Activated gamma-delta T cell treated with Interleukin-2 at 50 U/mL for 16 hours (primary cell): ENCODE data around the gene ZSWIM3.
"Not testable (repeated sequence)": the region's sequence is repeated elsewhere in the genome, so short reads cannot be mapped to it uniquely, and the experiment has no call there.

Source experiments
- DNase-seq: peaks from one replicate; pipeline ENCODE4 v3.0.0-alpha.2; 2020

The ZSWIM3 gene

GRCh38 chr20:45861221-45862075, 4.0 kb downstream of the ZSWIM3 start:
- DNase-seq = no peak

DNA sequence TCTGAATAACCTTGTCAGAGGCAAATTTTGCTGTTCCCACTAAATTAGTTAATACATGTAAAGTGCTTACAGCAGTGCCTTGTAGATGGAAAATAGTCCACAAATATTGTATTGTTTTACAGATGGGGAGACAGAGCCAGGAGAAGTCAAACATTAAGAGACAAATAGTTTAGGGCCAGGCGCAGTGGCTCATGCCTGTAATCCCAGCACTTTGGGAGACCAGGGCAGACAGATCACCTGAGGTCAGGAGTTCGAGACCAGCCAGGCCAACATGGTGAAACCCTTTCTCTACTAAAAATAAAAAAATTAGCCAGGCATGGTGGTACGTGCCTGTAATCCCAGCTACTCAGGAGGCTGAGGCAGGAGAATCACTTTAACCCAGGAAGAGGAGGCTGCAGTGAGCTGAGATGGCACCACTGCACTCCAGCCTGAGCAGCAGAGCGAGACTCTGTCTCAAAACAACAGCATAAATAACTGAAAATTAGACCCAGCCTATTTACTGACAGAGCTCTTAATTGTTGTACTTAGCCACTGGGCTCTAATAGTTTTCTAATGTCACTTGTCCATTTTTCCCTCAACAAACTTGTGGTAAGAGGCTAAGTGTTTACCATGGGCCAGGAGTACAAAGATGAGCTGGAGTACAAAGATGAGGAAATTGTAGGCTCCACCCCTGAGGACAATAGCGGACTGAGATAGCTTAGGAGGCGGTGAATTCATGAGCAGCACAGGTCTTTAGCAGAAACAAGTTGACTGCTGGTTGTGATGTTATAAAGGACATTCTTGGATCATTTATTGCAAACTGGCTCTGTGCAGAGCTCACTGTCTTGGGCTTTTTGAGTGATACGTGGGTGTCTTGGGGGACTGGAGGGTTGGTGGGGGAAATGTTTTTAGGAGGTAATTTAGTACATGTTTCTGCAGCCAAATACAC, 6.4 kb downstream of the ZSWIM3 start:
- no peak for DNase-seq

GRCh38 chr20:45866454-45866853, 9.0 kb downstream of the ZSWIM3 start:
- no peak for DNase-seq

DNA sequence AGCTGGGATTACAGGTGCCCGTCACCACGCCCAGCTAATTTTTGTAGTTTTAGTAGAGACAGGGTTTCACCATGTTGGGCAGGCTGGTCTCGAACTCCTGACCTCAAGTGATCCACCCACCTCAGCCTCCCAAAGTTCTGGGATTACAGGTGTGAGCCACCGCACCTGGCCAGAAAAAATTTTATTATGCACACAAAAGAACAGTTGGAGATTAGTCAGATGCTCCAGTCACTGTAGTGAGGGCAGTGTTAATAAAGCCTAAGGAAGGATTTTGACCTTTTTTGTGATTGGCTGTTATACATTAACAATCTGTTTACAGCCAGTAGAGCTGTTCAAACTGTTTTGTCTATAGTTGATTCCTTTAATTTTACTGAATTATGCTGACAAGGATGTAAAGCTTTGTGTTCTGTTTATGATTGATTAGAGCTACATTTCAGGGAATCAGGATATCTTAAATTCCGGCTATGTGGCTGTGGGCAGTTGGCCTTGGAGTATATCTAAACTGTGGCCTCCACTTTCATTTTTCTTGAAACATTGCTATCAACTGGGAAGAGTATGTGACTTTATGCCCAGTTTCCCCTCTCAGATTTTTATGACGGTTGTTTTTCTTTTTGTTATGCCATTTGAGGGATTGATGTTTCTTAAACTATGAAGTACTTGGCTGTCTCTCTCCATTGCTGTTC, 9.9 kb downstream of the ZSWIM3 start:
- no peak for DNase-seq

GRCh38 chr20:45867819-45868176, 10.4 kb downstream of the ZSWIM3 start:
- DNase-seq = no peak

DNA sequence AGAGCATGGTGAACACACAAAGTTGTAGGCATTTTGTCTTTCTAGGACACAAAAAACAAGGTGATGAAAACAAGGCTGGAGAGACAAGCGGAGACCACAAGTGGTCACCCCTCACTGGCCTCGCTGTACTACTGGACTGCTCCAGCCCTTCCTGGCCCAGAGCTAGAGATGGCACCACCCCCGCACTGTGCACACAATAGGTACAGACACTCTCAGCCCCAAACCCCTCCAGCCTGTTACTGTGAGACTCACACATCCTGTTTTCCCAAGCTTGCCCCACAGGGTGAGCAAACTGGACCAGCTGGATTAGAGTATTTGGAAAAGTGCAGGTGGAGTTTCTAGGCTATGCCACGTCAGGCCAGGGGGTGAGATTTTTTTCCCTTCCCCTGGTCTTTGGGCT, 15.2 kb downstream of the ZSWIM3 start:
- DNase-seq = no peak

DNA sequence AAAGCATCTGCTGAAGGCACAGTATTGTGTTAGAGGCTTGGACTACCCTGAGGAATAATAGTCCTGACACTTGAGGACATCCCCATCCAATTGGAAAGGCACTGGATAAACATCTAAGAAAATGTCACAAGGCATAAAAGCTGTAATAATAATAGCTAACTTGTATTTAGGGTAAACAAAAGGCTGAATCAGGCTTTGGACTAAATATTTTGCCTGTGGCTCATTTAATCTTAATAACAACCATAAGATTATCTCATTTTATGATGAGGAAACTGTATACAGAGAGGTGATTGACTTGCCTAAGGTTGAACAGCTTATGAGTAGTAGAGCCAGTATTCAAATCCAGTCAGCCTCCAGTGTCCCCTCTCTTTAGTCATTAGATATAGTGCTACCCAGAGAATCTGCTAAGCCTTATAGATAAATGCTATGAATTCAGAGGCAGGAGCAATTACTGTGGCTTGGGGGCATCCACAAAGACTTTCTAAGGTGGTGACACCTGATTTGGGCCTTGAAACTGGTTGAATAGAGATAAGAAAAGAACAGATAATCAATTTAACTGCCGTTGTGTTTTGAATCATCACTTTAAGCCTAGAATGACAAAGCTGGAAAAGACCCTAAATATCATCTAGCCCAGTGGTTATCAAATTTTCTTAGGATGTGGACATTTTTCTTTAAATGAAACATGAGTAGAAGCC, 16.1 kb downstream of the ZSWIM3 start:
- DNase-seq = no peak

- DNase-seq = not testable (repeated sequence)
These were observed 16.7 kb downstream of the ZSWIM3 start for GRCh38 chr20:45874104-45874481.

- DNase-seq = no peak
These were observed 17.2 kb downstream of the ZSWIM3 start for GRCh38 chr20:45874576-45874975.

- DNase-seq = no peak
These were observed 20.8 kb downstream of the ZSWIM3 start for GRCh38 chr20:45878076-45878761.

GRCh38 chr20:45880988-45881788, 23.8 kb downstream of the ZSWIM3 start, which contains the start of gene ZSWIM1:
Gene ZSWIM1 (plus strand): TSS chr20:45881227. CDS start chr20:45882593, 1,366 bp downstream.
- DNase-seq = peak; percentile 98

GRCh38 chr20:45882469-45883099, 25.2 kb downstream of the ZSWIM3 start:
- DNase-seq = no peak

- no peak for DNase-seq
These were observed 25.7 kb downstream of the ZSWIM3 start for GRCh38 chr20:45883100-45883469.

DNA sequence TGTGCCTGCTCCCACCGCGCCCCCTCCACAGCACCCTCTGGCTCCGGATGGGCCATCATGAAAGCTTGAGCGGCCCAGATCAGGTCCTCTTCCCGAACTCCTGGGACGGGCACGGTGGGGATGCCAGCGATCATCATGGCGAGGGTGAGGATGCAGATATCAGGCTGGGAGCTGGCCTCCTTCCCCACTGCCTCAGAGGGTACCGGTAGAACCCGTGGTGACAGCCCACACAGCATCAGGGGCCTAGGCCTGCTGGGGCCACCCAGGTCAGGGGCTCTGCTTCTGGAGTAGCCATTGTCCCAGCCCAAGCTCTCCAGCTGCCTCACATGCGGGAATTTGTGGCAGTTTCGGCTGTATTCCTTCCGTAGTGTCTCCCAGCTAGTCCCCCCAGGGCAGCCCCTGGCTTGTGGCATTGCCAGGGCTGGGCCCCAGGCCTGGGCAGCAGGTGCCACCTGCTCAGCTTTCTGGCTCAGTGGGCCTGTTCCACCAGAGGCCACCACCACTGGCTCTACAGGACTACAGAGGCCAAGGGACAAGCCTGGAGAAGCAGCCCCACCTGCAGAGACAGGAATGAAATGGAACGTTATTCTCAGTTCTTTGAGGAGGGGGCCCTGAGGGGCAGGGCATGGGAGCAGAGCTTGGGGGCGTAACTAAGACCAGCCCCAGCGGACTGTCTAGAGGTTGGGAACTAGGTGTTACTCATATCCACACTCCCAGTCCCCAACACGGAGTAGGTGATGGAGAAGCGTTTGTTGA, 29.4 kb downstream of the ZSWIM3 start:
- no peak for DNase-seq

DNA sequence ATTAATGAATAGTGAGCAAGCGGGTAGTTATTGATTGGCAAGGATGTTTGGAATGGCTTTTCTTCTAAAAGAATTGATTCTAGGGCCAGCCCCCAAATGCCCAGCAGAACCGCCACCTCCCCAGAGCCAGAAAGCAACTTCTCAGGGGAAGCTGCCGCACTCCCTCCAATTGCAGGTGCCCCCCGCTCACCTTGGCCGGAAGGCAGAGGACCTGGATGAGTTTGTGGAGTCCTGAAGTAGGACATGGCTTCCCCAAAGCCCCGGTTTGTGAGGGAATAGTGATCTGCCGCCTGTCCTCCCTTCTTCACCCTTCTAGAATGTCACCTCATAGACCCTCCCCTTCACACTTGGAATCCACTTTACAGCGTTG, 29.9 kb downstream of the ZSWIM3 start, which contains the start of gene SPATA25:
Gene SPATA25, minus strand, starts transcription at position 277 of the 370 bp plus-strand sequence. Its CDS starts 32 bp downstream, at position 245.
- no peak for DNase-seq

GRCh38 chr20:45888681-45889080, 31.3 kb downstream of the ZSWIM3 start:
- DNase-seq = no peak

DNA sequence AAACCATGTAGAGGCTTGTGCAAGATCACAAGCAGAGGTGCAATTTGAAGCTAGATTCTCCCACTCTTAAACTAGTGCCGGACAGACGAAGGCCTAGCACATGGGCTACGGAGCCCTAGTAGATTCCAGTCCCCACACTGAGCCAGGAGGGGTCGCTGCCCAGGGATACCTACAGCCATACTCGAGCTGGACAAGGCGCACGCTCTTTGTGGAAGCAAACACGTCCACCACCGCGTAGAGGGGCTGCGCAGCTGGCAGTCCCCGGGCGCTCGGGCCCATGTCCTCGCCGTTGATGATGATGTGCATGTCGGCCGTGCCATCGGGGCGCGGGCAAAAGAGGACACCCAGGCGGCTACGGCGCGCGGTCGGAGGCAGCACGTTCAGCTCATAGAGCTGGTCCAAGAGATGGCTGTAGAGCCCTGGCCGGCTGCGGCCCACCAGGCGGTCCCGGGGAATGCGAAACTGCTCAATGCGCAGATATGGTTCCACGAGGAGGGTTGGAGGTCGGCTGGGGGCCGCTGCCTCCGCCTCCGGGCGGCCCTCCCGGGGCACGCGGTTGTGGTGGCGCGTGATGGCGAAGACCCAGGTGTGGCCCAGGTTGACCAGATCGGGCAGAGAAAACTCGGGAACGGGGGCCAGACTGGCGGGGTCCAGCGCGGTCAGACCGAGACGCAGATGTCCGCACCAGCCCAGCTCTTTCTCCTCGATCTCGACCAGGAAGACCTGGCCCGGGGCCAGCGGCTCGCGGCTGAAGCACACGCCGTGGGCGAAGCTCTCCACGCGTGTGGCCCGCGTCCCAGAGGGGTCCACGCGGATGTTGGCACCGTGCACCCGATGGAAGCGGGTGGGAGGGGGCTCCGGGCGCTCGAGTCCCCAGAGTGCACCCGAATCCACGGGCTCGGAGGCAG, 32.9 kb downstream of the ZSWIM3 start:
- peak; percentile 43 for DNase-seq
